OCI-LY3 (cell line): Measurements from ENCODE around the gene OBSCN.
"Not testable (repeated sequence)": the region's sequence is repeated elsewhere in the genome, so short reads cannot be mapped to it uniquely, and the experiment has no call there.

ENCODE experiments used
- CTCF ChIP-seq: fragments of 200-600, 300-600 bp; sonication (generic); IDR thresholded peaks from 2 replicates; pipeline ENCODE4 v1.5.1; 2014; ENCODE audit warnings: antibody characterized with exemption, low read length, low read depth
- EZH2phosphoT487 ChIP-seq: fragments of 200-600 bp; shearing (Covaris generic); IDR thresholded peaks from 2 replicates; pipeline ENCODE4 v1.6.1; 2018; ENCODE audit warnings: antibody characterized with exemption, mixed run types, low read depth

GRCh38 chr1:228228147-228228546, 20.3 kb downstream of the OBSCN start:
- TF ChIP-seq CTCF, EZH2phosphoT487: not testable (repeated sequence)
